Activated T-cell treated with anti-CD3 and anti-CD28 coated beads, Interleukin-2, amount 50 U/mL, for 48 hours (primary cell): ENCODE results near the gene LRRC75B.
"Not testable (repeated sequence)": the region's sequence is repeated elsewhere in the genome, so short reads cannot be mapped to it uniquely, and the experiment has no call there.

Experiments
- DNase-seq, 2 experiments: peaks; one replicate each; pipeline ENCODE4 v3.0.0-alpha.2; 2020

The LRRC75B gene

GRCh38 chr22:24602105-24602749, 9.4 kb upstream of the LRRC75B start:
- not testable (repeated sequence) for DNase-seq

GRCh38 chr22:24601217-24602104, 8.6 kb upstream of the LRRC75B start:
- DNase-seq: no peak

- DNase-seq: not testable (repeated sequence)
Observed at GRCh38 chr22:24599958-24600715, 7.3 kb upstream of the LRRC75B start.

- DNase-seq: no peak
Observed at GRCh38 chr22:24599514-24599913, 6.6 kb upstream of the LRRC75B start.

- DNase-seq: not testable (repeated sequence)
Observed at GRCh38 chr22:24597076-24597475, 4.2 kb upstream of the LRRC75B start.

- no peak for DNase-seq
Observed at GRCh38 chr22:24595863-24596262, 3.0 kb upstream of the LRRC75B start.

- no peak for DNase-seq
Observed at GRCh38 chr22:24595228-24595627, 2.4 kb upstream of the LRRC75B start.

GRCh38 chr22:24594569-24595120, 1.8 kb upstream of the LRRC75B start:
- DNase-seq: no peak

- no peak for DNase-seq
Observed at GRCh38 chr22:24593836-24594568, 1.1 kb upstream of the LRRC75B start.

- DNase-seq: not testable (repeated sequence)
Observed at GRCh38 chr22:24593559-24593835, 624 bp upstream of the LRRC75B start.

GRCh38 chr22:24592058-24592850, 619 bp downstream of the LRRC75B start:
- DNase-seq: peak; percentile 34 to 40

GRCh38 chr22:24591286-24591830, 1.5 kb downstream of the LRRC75B start:
- no peak for DNase-seq

GRCh38 chr22:24590596-24591173, 2.2 kb downstream of the LRRC75B start:
- no peak for DNase-seq

- DNase-seq: no peak
Observed at GRCh38 chr22:24589518-24590030, 3.3 kb downstream of the LRRC75B start.

- DNase-seq: no peak
Observed at GRCh38 chr22:24588757-24589481, 4.0 kb downstream of the LRRC75B start.

GRCh38 chr22:24588381-24588756, 4.5 kb downstream of the LRRC75B start:
- DNase-seq: no peak

GRCh38 chr22:24587948-24588347, 4.9 kb downstream of the LRRC75B start:
- DNase-seq: no peak

- no peak for DNase-seq
Observed at GRCh38 chr22:24587251-24587650, 5.6 kb downstream of the LRRC75B start.

GRCh38 chr22:24585927-24586546, 6.8 kb downstream of the LRRC75B start:
- DNase-seq: no peak

GRCh38 chr22:24585461-24585860, 7.4 kb downstream of the LRRC75B start:
- DNase-seq: no peak
